Measurements from ENCODE around the gene LIN28A. TPM values are rescaled to one million over a fixed set of nuclear protein-coding genes. Genes with fewer than 3 reads are reported as not detected.
A peak's percentile ranks its signal among the peaks of the same experiment; 100 is the strongest.

LIN28A gene
- total RNA-seq: not detected in 2 replicates

DNA sequence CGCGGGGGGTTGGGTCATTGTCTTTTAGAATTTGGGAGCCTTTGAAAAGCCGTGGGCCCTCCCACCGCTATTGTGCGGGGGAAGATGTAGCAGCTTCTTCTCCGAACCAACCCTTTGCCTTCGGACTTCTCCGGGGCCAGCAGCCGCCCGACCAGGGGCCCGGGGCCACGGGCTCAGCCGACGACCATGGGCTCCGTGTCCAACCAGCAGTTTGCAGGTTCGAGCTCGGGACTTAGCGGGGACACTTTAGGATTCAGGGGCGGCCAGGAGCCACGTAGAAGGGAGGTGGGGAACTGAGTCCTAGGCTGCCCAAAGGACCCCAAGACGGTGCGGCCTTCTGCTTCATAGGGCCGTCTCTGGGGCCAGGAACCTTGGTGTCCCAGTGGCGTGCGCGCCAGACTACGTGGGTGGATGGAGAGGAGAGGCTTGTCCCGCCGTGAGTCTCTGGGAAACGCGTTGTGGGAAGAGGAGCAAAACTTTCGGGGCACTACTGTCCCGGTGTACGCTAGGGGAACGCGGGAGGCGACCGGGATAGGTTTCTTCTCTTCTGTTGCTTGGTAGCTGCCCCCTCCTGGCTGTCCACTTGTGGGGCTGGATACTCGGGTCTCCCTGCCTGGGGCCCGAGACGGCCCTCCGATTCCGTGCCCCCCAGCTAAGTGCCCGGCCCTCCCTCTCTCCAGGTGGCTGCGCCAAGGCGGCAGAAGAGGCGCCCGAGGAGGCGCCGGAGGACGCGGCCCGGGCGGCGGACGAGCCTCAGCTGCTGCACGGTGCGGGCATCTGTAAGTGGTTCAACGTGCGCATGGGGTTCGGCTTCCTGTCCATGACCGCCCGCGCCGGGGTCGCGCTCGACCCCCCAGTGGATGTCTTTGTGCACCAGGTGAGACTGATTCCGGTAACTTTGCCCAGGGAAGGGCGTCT, at the start of gene LIN28A:
Gene LIN28A, plus strand, starts transcription at position 112 of the 918 bp plus-strand sequence. Its CDS starts 75 bp downstream, at position 187.
- no peak within 1 kb of the TSS for H3K4me3 ChIP-seq (ENCODE audit: low read depth, low read length)
- TF ChIP-seq, protein P1, sequence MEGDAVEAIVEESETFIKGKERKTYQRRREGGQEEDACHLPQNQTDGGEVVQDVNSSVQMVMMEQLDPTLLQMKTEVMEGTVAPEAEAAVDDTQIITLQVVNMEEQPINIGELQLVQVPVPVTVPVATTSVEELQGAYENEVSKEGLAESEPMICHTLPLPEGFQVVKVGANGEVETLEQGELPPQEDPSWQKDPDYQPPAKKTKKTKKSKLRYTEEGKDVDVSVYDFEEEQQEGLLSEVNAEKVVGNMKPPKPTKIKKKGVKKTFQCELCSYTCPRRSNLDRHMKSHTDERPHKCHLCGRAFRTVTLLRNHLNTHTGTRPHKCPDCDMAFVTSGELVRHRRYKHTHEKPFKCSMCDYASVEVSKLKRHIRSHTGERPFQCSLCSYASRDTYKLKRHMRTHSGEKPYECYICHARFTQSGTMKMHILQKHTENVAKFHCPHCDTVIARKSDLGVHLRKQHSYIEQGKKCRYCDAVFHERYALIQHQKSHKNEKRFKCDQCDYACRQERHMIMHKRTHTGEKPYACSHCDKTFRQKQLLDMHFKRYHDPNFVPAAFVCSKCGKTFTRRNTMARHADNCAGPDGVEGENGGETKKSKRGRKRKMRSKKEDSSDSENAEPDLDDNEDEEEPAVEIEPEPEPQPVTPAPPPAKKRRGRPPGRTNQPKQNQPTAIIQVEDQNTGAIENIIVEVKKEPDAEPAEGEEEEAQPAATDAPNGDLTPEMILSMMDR (IDR thresholded peaks at IDR 0.05; ENCODE audit: insufficient read depth, low read depth, low read length): no peak
- no peak for DNase-seq (ENCODE audit: low read depth)

DNA sequence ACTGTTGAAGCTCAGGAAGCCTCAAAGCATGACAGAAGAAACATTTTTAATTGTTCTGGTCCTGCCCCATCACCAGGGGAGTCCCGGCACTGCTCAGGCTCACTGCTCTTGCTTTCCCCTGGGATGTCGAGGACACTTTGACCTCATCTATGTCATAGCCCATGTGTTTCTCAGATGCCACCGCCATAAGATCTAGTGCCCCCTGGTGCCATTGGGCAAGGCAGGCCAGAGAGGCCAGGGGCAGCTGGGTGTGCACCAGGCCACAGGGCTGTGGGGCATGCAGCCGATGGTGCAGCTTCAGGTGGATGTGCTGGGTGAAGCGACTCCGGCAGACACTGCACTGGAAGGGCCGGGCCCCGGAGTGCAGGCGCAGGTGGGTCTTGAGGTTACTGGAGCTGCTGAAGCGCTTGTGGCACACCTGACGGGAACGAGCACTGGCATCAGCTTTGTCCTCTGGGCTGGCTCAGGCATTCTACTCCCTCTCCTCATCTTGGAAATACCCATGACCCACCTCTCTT, 49.0 kb upstream of the LIN28A start:
- DNase-seq (ENCODE audit: low read depth): no peak
- TF ChIP-seq, protein P1 (IDR thresholded peaks at IDR 0.05; ENCODE audit: insufficient read depth, low read depth, low read length): no peak
- no peak overlapping the region for H3K4me3 ChIP-seq (ENCODE audit: low read depth, low read length)

DNA sequence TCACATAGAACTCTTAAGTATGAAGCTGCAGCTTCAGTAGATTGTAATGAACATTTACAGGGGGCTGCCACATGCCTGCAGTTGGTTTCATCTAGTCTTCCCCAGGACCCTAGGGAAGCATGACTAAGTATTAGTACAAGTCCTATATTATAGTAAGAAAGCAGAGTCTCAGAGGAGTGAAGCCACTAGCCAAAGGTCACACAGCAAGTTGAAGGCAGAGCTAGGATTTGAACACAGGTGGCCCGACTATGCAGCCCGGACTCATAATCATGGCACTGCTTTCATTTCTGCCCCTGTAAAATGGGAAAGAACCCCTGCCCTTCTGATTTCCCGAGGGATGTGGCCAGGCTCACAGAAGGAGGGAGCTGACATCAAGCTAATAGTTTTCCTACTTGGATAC, 48.3 kb upstream of the LIN28A start:
- no peak overlapping the region for H3K4me3 ChIP-seq (ENCODE audit: low read depth, low read length)
- DNase-seq (ENCODE audit: low read depth): no peak
- TF ChIP-seq, protein P1 (IDR thresholded peaks at IDR 0.05; ENCODE audit: insufficient read depth, low read depth, low read length): no peak

DNA sequence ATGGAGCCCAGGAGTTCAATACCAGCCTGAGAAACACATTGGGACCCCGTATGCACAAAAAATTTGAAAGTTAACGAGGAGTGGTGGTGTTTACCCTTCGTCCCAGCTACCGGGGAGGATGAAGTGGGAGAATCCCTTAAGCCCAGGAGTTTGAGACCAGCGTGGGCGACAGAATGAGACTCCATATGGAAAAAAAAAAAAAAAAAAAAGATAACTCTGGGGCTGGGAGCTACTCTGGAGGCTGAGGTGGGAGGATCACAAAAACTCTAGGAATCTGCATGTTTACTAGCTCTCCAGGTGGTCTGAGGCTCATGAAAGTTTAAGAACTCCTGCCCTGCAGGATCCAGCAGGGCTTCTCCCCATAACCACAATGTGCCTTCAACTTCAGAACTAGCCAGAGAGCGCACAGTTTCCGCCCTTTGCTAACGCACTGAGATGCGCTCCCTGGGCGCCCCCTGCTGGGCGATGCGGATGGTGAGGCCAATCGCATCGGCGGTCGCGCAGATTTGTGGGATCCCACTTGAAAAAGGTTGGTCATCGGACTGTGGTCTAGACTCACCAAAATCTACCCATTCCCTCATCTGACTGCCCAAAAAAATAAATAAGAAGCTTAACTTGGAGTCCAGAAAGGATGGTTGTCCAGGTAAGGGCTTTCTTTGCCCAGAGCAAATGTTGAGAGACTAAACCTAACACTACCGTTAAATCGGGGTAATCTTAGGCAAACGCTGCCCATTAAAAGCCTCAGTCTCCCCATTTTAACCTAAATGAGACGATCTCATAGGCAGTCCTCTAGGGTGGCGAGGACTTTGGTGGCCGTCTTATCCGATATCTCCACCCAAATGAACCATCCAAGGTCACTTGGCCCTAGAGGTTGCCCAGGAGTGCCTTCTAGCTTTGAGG, 46.8 kb upstream of the LIN28A start:
- no peak overlapping the region for H3K4me3 ChIP-seq (ENCODE audit: low read depth, low read length)
- peak; percentile 61 for DNase-seq (ENCODE audit: low read depth)
- TF ChIP-seq, protein P1 (IDR thresholded peaks at IDR 0.05; ENCODE audit: insufficient read depth, low read depth, low read length): peak; percentile 97

- H3K4me3 ChIP-seq (ENCODE audit: low read depth, low read length): no peak overlapping the region
- no peak for DNase-seq (ENCODE audit: low read depth)
- TF ChIP-seq, protein P1 (IDR thresholded peaks at IDR 0.05; ENCODE audit: insufficient read depth, low read depth, low read length): no peak
Observed at GRCh38 chr1:26364956-26365355, 45.7 kb upstream of the LIN28A start.

DNA sequence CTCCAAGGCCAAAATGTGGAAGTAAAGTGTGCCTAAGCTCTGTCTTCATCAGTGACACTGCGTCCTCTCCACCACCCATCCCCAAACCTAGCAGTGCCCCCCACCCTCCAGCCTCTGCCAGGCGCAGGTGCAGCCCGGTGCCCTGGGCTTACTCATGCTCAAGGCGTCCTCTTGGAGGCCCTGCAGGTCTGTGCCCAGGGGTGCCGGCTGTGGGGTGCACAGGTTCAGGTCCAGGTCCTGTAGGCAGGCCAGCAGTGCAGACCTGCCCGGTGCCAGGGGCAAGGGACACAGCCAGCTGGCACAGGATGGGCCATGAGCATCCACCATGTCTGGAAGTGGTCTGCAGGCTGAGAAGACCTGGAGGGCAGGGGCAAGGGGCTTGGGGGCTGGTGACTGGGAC, 43.2 kb upstream of the LIN28A start:
- no peak for DNase-seq (ENCODE audit: low read depth)

More for the DNA sequence above, 43.2 kb upstream of the LIN28A start:
- TF ChIP-seq, protein P1 (IDR thresholded peaks at IDR 0.05; ENCODE audit: insufficient read depth, low read depth, low read length): no peak
- no peak overlapping the region for H3K4me3 ChIP-seq (ENCODE audit: low read depth, low read length)

Data from fibroblast of villous mesenchyme (primary cell).